GM04504 (cell line): ENCODE results near the gene ACAA2.

ENCODE experiments used
- DNase-seq: peaks from one replicate; pipeline ENCODE4 v3.0.0-alpha.2; 2012; ENCODE audit warnings: low read depth

Gene ACAA2

GRCh38 chr18:49743117-49743567 is 70.2 kb downstream of the ACAA2 start:
- no peak for DNase-seq

GRCh38 chr18:49742316-49743116 is 70.8 kb downstream of the ACAA2 start:
- no peak for DNase-seq

GRCh38 chr18:49739275-49739674 is 74.1 kb downstream of the ACAA2 start:
- DNase-seq = no peak

GRCh38 chr18:49738721-49739120 is 74.6 kb downstream of the ACAA2 start:
- no peak for DNase-seq

- DNase-seq = no peak
Measured at GRCh38 chr18:49734836-49735235, 78.5 kb downstream of the ACAA2 start.

- no peak for DNase-seq
Measured at GRCh38 chr18:49733896-49734585, 79.3 kb downstream of the ACAA2 start.

GRCh38 chr18:49733321-49733720 is 80.0 kb downstream of the ACAA2 start:
- DNase-seq = no peak
